ENCODE measurements around the gene SCAND1.
"Not testable (repeated sequence)": the region's sequence is repeated elsewhere in the genome, so short reads cannot be mapped to it uniquely, and the experiment has no call there.

SCAND1 gene

DNA sequence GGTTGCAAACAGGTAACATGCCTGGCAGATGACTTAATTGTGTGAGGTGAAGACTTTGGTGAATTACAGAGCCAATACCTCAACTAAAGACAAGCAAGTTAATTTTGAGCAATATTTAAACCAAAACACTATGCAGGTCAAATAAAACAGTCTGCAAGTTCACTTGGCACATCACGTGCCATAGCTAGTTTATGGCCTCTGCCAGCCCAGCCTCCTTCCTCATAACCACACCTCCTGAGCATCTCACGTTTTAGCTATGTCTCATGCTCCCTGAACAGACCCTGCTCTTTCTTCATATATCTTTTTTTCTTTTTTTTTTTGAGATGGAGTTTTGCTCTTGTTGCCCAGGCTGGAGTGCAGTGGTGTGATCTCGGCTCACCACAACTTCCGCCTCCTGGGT is 9.6 kb upstream of the SCAND1 start:
- in situ Hi-C loops (cut with MboI; ENCODE audit: low sequenced_read_pairs) = no loop called here

DNA sequence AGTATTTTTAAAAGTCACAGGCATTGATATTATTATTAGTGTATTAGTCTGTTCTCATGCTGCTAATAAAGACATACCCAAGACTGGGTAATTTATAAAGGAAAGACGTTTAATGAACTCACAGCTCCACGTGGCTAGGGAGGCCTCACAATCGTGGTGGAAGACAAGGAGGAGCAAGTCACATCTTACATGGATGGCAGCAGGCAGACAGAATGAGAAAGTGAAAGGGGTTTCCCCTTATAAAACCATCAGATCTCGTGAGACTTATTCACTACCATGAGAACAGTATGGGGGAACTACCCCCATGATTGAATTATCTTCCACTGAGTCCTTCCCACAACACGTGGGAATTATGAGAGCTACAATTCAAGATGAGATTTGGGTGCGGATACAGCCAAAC is 5.0 kb upstream of the SCAND1 start:
- in situ Hi-C loops (cut with MboI; ENCODE audit: low sequenced_read_pairs) = not testable (repeated sequence)

GRCh38 chr20:35956616-35957015 is 2.3 kb upstream of the SCAND1 start:
- in situ Hi-C loops (cut with MboI; ENCODE audit: low sequenced_read_pairs) = no loop called here

DNA sequence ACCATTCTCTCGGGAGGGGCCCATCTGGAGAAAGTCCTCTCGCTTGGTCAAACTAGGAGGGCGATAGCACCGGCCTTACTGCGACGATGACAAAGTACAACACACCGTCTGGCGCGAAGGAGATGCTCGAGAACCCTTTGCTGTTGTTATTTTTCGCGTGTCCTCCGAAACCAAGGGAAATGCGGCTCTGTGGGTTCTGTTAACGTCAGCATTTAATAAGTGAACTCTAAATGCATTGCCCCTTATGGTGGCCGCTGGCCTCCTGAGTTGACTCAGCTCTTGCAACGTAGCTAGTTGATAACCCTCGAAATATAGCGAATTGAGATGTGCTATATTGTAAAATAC is 577 bp upstream of the SCAND1 start:
- in situ Hi-C loops (cut with MboI; ENCODE audit: low sequenced_read_pairs) = no loop called here

DNA sequence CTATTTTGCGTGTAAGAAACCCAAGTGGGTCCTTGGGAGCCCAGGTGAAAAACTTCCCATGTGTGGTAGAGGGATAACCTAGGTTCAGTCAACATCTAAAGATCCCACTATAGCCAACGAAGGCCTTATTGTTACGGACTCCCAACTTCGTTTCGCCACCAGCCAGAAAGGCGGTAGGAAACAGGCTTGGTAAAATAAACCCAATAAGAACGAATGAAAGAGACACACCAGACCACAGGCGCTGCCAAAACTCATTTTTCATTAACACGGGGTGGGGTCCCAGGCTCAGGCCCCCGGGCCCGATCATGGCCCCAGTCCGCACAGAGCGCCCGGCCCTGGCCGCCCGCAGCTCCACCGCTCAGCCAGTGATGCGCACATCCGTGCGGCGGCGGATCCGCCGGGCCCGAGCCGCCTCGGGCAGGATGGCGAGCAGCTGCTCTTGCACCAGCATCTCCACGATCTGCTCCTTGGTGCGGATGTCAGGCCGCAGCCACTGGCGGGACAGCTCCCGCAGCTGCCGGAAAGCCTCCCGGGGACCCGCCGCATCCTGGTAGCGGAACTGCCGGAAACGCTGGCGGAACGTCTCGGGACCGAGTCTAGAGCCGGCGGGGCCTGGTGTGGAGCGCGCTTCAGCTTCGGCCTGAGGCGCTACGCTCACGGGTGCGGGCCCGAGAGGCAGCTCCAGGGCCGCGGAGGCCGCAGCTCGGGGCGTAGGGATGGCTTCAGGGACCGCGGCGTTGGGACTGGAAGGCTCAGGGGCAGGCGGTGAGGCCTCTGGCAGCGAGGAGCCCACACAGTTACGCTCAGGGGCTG is 709 bp downstream of the SCAND1 start:
- in situ Hi-C loops (cut with MboI; ENCODE audit: low sequenced_read_pairs) = no loop called here

DNA sequence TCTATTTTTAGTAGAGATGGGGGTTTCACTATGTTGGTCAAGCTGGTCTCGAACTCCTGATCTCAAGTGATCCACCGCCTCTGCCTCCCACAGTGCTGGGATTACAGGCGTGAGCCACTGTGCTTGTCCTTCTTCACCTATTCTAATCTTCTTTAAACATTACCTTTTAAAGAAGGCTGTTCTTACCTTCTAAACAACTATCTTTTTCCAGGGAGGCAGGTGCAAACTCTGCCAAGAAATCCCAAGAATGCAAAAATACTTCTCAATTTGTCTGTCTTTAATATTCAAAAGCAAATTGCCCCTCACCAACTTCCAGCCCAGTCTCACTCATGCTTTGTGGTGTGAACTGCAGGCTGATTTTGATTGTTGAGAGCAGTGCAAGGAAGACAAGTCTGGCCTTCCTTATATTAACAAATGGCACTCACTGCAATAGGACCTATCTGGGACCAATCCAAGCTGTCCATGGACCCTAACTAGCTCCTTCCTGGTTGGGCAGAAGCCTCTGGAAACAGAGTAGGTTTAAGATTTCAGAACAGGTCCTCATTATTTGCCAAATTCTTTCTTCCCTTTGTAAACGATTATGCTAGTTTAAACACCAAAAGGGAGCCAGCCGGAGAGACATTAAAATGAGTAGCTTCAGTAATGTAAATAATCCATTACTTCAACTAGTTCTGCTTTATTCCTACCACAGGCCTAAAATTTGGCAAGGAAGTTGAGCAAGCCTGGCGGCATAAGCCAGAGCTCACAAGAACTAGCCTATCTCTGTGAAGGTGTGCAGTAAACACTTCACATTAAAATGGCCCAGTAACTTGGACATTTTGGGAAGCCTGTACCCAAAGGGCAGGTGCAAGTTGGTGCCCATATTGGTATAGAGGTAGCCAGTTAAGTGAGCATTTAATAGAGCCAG is 1.6 kb downstream of the SCAND1 start:
- in situ Hi-C loops (cut with MboI; ENCODE audit: low sequenced_read_pairs) = no loop called here

- in situ Hi-C loops (cut with MboI; ENCODE audit: low sequenced_read_pairs) = not testable (repeated sequence)
These were observed 2.2 kb downstream of the SCAND1 start for GRCh38 chr20:35952080-35952479.

GRCh38 chr20:35950093-35950492 is 4.2 kb downstream of the SCAND1 start:
- in situ Hi-C loops (cut with MboI; ENCODE audit: low sequenced_read_pairs) = no loop called here

GRCh38 chr20:35947907-35948306 is 6.4 kb downstream of the SCAND1 start:
- in situ Hi-C loops (cut with MboI; ENCODE audit: low sequenced_read_pairs) = no loop called here

DNA sequence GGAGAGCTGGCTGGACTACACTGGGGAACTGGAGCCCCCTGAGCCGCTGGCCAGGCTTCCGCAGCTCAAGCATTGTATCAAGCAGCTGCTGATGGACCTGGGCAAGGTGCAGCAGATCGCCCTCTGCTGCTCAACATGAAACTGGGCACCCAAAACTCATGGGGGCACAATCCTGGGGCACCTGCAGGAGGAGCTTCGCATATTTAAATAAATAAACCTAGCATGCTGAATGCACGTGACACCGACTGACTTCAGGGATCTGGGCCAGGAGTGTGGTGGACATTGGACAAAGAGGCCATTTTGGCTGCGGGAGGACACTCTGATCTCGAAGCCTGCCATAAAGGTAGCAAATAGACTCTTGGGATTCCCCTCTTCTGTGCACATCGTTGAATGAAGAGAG is 6.8 kb downstream of the SCAND1 start:
- in situ Hi-C loops (cut with MboI; ENCODE audit: low sequenced_read_pairs) = no loop called here

DNA sequence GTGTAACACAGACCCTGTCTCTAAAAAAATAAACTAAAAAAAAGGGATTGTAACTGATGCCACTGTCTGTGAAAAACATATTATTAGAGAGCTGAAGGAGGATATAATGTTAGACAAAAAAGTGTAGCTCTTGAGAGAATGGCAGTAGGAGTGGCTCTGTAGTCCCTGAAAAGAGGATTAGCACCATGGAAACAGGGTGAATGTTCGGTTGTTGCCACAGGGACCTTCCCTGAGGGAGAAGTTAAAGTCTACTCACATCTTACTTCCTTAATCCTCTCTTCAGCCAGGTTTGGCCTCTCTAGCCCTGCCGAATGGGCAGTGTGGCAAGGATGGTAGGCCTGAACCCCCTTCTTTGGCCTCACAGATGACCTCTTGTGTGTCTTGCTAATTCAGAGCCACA is 12.1 kb downstream of the SCAND1 start:
- in situ Hi-C loops (cut with MboI; ENCODE audit: low sequenced_read_pairs) = no loop called here

GRCh38 chr20:35941620-35942019 is 12.7 kb downstream of the SCAND1 start:
- in situ Hi-C loops (cut with MboI; ENCODE audit: low sequenced_read_pairs) = no loop called here

- in situ Hi-C loops (cut with MboI; ENCODE audit: low sequenced_read_pairs) = no loop called here
These were observed 15.0 kb downstream of the SCAND1 start for GRCh38 chr20:35939264-35939663.

- in situ Hi-C loops (cut with MboI; ENCODE audit: low sequenced_read_pairs) = no loop called here
These were observed 20.3 kb downstream of the SCAND1 start for GRCh38 chr20:35934050-35934449.

GRCh38 chr20:35929301-35929700 is 25.0 kb downstream of the SCAND1 start:
- in situ Hi-C loops (cut with MboI; ENCODE audit: low sequenced_read_pairs) = no loop called here

DNA sequence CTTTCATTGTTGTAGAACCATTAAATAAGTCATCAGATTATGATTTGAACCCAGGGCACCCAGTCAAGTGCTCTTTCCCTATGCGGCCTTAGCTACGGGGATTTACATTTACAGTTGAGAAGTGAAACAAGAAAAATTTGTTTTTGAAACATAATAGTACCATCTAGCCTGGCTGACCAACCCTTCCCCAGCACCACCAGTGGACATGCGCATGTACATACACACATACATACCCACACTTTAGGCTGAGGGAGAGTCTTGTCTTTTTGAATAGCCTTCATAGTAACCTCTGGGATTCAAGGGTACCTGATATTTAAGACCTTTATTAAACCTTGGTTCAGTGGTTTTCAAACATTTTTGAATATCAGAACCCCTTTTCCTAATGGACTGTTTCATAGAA is 33.8 kb downstream of the SCAND1 start:
- in situ Hi-C loops (cut with MboI; ENCODE audit: low sequenced_read_pairs) = no loop called here

GRCh38 chr20:35918021-35918420 is 36.3 kb downstream of the SCAND1 start:
- in situ Hi-C loops (cut with MboI; ENCODE audit: low sequenced_read_pairs) = no loop called here

GRCh38 chr20:35917077-35917476 is 37.2 kb downstream of the SCAND1 start:
- in situ Hi-C loops (cut with MboI; ENCODE audit: low sequenced_read_pairs) = no loop called here

- in situ Hi-C loops (cut with MboI; ENCODE audit: low sequenced_read_pairs) = no loop called here
These were observed 41.4 kb downstream of the SCAND1 start for GRCh38 chr20:35912881-35913280.

DNA sequence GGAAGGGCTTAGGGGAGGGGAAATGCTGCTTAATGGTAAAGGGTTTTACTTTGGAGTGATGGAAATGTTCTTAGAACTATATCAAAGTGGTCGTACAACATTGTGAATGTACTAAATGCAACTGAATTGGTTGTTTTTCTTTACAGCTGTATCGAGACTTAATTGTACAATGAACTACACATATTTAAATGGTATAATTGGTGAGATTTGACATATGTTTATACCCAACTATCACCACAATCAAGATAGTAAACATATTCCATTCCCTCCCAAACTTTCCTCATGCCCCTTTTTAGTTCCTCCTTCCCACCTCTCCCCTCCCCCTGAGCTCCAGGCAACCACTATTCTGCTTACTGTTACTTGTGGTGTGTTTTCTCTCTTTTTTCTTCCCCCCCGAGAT is 44.0 kb downstream of the SCAND1 start:
- in situ Hi-C loops (cut with MboI; ENCODE audit: low sequenced_read_pairs) = no loop called here

- in situ Hi-C loops (cut with MboI; ENCODE audit: low sequenced_read_pairs) = no loop called here
These were observed 44.5 kb downstream of the SCAND1 start for GRCh38 chr20:35909796-35910195.

- in situ Hi-C loops (cut with MboI; ENCODE audit: low sequenced_read_pairs) = no loop called here
These were observed 45.1 kb downstream of the SCAND1 start for GRCh38 chr20:35909176-35909575.

Data from HL-60/S4 treated with phorbol 12-myristate 13-acetate at 8.2 ng/mL for 4 days and 3 days (cell line).